OCI-LY1 (cell line): ENCODE data around the gene CDRT15.
"Not testable (repeated sequence)": the region's sequence is repeated elsewhere in the genome, so short reads cannot be mapped to it uniquely, and the experiment has no call there.

ENCODE experiments used
- H2AFZ ChIP-seq: fragments of 200-600 bp; sonication (generic), shearing (Covaris generic); 2 replicates; pipeline ENCODE4 v1.6.0; 2014; ENCODE audit warnings: antibody characterized with exemption, mild to moderate bottlenecking, low read length
- H3F3A ChIP-seq: fragments of 200-600 bp; sonication (generic), shearing (Covaris generic); 2 replicates; pipeline ENCODE4 v1.6.0; 2014; ENCODE audit warnings: mild to moderate bottlenecking, antibody characterized with exemption, low read length, moderate library complexity; ENCODE audit not compliant: insufficient read depth
- H3K27ac ChIP-seq: fragments of 200-600 bp; sonication (generic); 2 replicates; pipeline ENCODE4 v1.5.1; 2014; ENCODE audit warnings: low read length, mixed run types, mild to moderate bottlenecking, low read depth; ENCODE audit not compliant: poor library complexity, severe bottlenecking
- H3K27me3 ChIP-seq: fragments of 200-600 bp; sonication (generic); 2 replicates; pipeline ENCODE4 v1.6.0; 2014; ENCODE audit warnings: antibody characterized with exemption, mild to moderate bottlenecking, low read length, moderate library complexity; ENCODE audit not compliant: insufficient read depth
- H3K36me3 ChIP-seq: fragments of 200-600 bp; sonication (generic); 2 replicates; pipeline ENCODE4 v1.6.1; 2014; ENCODE audit warnings: mild to moderate bottlenecking, antibody characterized with exemption, low read length, moderate library complexity, mixed read lengths; ENCODE audit not compliant: insufficient read depth
- H3K4me1 ChIP-seq: fragments of 200-600 bp; sonication (generic); 2 replicates; pipeline ENCODE4 v1.5.1; 2014; ENCODE audit warnings: mild to moderate bottlenecking, low read length, moderate library complexity; ENCODE audit not compliant: insufficient read depth, severe bottlenecking
- H3K4me2 ChIP-seq: fragments of 200-600 bp; sonication (generic), shearing (Covaris generic); 2 replicates; pipeline ENCODE4 v1.6.1; 2014; ENCODE audit warnings: low read length
- H3K4me3 ChIP-seq: fragments of 200-600 bp; sonication (generic); 2 replicates; pipeline ENCODE4 v1.5.1; 2014; ENCODE audit warnings: low read length, low read depth, mild to moderate bottlenecking, mixed read lengths; ENCODE audit not compliant: poor library complexity, severe bottlenecking
- H3K79me2 ChIP-seq: fragments of 200-600 bp; shearing (Covaris generic); 2 replicates; pipeline ENCODE4 v1.6.1; 2016; ENCODE audit warnings: mixed run types, low read length, mixed read lengths; ENCODE audit not compliant: insufficient read depth
- H3K9ac ChIP-seq: fragments of 200-600 bp; sonication (generic), shearing (Covaris generic); 2 replicates; pipeline ENCODE4 v1.6.1; 2014; ENCODE audit warnings: mild to moderate bottlenecking, low read length, mixed read lengths
- H3K9me2 ChIP-seq: fragments of 200-600 bp; sonication (generic), shearing (Covaris generic); 2 replicates; pipeline ENCODE4 v1.6.1; 2014; ENCODE audit warnings: low read depth, mild to moderate bottlenecking, low read length, mixed read lengths
- H3K9me3 ChIP-seq: fragments of 200-600 bp; shearing (Covaris generic); 2 replicates; pipeline ENCODE4 v1.6.1; 2014; ENCODE audit warnings: low read length, mixed read lengths
- H4K20me1 ChIP-seq: fragments of 200-600 bp; sonication (generic), shearing (Covaris generic); 2 replicates; pipeline ENCODE4 v1.6.0; 2016; ENCODE audit warnings: mild to moderate bottlenecking, low read length; ENCODE audit not compliant: insufficient read depth

CDRT15 gene

DNA sequence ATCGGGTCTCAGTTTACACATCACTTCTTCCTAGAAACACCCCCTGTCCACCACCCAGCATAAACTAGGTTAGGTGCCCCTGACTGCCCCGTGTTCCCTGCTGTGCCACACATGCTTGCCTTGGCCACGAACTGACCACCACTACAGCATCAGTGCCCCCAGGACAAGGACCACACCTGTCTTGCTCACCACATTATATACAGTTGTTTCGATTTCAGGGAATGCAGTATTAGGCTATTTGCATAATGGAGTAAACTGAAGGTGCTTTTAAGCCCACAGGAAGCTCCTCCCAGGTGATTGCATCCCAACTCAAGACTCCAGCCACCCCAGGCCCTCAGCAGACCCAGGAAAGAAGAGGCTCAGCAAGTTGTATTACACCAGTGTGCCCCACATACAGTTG lies 50.2 kb downstream of the CDRT15 start:
- not testable (repeated sequence) for H4K20me1 ChIP-seq, H3K4me2 ChIP-seq, H3K9ac ChIP-seq, H3K36me3 ChIP-seq, H3K27ac ChIP-seq, H3F3A ChIP-seq, H2AFZ ChIP-seq, H3K27me3 ChIP-seq, H3K4me1 ChIP-seq, H3K4me3 ChIP-seq, H3K9me2 ChIP-seq, H3K79me2 ChIP-seq, H3K9me3 ChIP-seq
